Hematopoietic multipotent progenitor cell treated with erythropoietin and hydrocortisone succinate and interleukin-3 and kit ligand, for 6 days (in vitro differentiated cells): Measurements from ENCODE around the gene ZNF189.

Experiments
- DNase-seq: peaks from one replicate; pipeline ENCODE4 v3.0.0-alpha.2; 2015

ZNF189 gene

DNA sequence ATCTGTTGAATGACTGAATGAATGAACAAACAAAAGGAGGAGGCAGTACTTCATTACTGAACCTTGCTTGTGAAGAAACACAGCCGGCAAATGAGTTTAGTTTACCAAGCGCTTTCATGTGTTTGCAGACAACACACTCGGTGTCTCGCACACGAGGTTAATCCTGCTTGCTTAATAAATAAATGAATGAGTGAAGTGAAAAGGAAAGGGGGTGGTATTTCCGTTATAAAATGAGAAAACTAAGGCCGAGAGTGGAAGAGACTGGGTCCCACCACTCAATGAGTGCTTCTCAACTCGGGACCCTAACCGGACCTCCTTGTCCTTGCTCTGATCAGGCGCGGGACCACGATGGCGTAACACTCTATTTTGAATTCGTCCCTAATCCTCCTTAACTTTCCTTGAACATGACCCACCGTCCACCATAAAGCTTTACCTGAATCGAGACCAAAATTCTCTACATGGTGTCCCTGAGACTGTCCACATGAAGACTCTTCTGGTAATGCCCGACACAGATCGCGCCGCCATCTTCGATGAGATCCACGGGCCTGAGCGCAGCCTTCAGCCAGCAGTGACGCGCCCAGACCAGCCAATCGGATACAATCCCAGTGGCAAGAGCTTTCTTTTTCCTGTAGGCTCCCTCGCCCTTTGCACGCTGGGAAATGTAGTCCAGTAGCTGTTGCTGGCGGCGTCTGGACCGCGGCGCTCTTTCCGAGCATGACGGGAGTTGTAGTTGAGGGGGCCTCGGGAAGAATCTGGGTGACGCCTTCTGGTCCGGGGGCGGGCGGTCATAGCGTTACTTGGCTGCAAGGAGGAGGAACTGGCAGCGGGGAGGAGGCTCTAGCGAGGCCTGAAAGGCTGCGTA, at the start of gene ZNF189, which contains the start of gene MRPL50:
TSS of gene ZNF189 (plus strand) at position 784 of the 862 bp plus-strand sequence. CDS start 306 bp downstream, outside the sequence.
TSS of gene MRPL50 (minus strand) at position 551 of the 862 bp plus-strand sequence. CDS start at position 525, 26 bp downstream.
- peak; percentile 99 for DNase-seq

DNA sequence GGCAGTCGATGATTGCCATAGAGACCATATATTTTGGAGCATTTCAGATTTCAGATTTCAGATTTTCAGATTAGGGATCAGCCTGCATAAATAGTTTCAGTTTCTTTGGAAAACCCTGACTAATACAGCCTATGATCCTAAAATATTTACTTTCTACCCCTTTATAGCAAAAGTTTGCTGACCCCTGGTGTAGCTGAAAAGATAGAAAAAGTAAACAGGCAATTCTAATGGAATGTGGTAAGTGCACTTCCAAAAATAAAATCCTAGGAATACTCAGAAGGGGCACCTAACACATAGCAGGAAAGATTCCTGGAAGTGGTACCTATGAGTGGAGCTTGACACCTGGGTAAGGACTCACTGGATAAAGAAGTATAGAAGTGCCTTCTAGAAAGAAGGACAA, 48.4 kb upstream of the ZNF189 start:
- DNase-seq = no peak

DNA sequence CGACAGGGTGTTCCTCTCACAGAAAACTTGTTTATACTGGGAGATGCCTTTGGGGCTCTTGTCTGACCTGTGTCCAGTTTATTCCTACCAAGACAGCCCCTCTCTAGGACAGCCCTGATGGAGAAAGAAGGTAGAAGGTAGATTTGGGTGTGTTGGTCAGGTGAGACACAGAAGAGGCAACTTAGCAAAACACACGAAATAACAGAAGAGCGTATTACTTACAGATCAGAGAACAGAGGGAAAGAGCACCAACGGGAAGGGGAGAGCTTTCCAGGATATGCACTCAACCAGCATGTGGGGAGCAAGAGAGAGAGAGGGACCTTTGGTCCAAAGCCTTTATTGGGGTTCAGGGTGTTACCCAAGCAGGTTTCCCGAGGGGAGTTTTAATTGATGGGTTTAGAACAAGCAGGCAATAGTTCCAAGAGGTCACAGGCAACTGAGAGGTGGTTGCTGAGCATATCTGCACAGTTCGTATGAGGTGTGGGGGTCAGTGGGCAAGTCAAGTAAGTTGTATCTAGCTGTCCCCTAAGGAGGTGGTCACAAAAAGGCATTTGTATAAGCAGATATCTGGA, 45.7 kb upstream of the ZNF189 start:
- DNase-seq = no peak

DNA sequence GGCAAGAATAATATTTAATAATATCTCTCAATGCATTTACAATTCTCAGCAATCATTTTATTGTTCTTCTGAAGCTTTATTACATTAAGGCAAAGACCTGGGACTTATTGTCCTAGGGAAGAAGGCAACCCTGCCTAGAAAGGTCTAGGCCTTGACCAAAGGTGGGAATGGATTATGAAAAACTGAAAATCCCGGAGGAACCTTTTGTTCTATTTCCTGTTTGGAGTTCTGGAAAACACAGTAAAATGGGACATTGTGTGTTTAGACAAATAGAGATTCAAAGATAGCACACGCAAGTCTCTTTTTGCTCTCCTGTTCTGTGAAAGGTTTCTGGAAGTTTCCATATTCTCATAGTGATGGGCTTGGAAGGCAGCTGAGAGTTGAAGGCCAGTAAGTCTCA, 45.0 kb upstream of the ZNF189 start:
- no peak for DNase-seq

DNA sequence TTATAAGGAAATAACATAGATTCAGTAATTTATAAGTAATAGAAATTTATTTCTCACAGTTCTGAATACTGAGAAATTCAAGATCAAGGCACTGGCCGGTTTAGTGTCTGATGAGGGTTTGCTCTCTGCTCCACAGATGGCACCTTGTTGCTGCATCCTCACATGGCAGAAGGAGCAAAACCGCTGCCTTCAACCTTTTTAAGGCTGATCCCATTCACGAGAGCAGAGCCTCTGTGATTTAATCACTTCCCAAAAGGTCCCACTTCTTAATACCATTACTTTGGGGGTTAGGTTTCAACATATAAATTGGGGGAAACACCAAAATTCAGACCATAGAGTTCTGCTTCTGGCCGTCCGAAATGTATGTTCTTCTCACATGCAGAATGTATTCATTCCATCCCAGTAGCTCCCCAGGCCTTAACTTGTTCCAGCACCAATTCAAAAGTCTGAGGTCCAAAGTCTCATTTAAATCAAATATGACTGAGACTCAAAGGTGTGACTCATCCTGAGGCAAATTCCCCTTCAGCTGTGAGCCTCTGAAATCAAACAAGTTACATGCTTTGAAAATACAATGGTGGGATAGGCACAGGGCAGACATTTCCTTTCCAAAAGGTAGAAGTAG, 44.4 kb upstream of the ZNF189 start:
- DNase-seq = no peak

DNA sequence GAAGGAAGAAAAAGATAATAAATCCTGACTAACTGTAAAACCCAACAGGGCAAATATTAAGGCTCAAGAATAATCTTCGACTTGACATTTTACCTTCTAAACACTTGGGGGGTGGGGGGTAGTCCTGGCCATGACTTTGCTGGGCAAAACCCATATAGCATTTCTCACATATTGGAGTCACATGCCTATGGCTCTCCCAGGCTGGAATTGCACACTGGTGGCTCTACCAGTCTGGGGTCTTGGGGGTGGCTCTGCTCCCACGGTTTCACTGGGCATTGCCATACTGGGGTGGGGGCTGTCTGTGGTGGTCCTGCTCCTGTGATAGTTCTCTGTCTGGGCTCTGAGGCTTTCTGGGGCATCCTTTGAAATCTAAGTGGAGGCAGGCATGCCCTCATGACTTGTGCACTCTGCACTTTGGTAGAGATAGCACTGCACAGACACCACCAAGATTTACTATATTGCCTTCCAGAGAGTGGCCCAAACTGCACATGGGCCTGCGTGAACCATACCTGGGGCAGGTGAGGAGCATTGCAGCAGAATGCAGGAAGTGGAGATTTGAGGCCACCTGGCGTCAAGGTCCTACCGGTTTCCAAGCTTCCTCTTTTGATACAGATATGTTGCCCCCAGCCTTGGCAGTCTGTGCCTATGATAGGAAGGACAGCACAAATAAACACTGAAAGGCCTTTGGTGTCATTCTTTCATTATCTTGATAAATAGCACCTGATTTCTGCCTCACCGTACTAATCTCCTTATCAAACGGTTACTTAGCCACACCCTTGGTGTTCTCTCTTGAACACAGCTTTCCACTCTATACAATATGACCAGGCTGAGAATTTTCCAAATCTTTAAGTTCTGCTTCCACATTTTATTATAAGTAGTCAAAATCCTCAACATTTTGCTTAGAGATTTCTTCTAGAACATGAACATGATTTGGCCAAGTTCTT, 43.6 kb upstream of the ZNF189 start:
- no peak for DNase-seq

DNA sequence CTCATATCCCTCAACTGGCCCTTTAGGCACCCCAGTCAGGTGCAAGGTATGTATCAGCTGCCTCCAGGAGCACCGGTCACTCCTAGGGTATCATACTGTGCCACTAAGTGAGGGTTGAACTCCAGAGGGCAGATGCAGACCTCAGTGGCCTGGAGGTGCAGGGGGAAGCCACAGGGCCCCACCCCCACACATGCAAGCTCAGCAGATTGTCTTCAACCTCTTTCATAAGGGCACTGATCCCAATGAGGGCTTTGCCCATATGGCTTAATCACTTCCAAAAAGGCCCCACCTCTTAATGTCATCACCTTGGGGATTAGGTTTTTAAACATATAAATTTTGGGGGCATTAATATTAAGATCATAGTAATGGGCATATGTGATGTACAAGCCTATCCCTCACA, 42.0 kb upstream of the ZNF189 start:
- no peak for DNase-seq

DNA sequence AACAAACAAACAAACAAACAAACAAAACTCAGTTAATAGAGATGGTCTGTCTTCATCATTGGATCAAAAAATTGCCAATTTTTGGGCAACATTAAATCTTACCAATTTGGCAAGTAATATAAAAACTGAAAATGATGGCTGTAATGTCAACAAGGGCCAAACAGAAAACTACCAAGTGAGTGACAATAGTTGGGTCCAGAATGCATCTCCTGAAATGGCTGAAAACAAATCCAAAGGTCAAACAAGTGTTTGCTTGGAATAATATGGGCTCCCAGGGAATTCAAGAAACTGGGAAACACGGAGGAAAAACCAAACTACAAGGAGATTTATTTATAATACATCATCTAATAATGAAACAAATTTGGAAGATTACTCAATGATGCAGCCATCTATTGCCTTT, 39.0 kb upstream of the ZNF189 start:
- DNase-seq = no peak

DNA sequence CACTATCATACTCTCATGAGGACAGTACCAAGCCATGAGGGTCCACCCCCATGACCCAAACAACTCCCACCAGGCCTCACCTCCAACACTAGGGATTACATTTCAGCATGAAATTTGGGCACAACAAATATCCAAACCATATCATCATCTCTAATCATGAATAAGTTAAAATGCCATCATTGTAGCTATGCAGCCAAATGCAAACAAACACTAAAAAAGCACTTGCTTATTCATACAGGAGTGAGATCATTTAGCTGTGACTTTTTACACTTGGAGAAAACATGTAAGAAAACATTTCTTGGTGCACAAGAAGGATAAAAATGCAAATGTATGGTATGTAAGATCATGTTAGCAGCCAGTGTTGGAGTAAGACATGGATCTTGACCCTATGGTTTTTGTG, 38.0 kb upstream of the ZNF189 start:
- no peak for DNase-seq

DNA sequence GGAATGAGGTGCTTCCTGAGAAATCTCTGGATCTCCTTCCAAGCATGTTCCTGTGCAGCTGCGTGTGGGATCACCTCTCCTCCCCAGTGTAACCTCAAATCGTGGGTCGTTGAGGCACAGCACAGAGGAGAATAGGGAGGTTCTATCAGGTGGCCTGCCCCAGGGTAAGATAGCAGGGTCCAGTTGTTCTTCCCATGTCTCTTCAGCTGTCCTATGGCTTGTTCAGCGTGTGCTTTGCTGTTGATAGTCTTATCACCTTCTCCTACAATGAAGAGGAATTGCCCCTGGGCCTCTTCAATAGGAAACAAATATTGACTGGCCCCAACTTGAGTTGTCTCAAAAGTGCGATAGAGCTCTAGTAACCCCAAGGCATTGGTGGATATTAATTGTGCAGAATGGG, 36.2 kb upstream of the ZNF189 start:
- no peak for DNase-seq

DNA sequence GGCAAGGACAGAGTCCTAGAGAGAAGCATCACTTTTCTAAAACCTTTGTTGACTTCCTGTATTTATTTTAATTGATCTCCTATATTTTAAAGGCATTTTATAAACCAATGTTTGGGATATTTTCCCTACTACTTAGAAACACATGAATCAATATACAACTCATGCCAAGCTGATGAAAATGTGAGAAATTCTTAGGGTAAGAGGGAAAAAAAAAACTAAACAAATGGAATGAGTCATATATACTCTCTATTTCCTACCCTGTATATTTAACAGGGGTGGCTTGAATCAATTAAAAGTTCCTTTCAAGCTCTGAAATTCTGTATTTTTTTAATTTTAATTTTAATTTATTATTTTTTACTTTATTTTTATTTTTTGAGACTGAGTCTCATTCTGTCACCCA, 33.5 kb upstream of the ZNF189 start:
- no peak for DNase-seq

DNA sequence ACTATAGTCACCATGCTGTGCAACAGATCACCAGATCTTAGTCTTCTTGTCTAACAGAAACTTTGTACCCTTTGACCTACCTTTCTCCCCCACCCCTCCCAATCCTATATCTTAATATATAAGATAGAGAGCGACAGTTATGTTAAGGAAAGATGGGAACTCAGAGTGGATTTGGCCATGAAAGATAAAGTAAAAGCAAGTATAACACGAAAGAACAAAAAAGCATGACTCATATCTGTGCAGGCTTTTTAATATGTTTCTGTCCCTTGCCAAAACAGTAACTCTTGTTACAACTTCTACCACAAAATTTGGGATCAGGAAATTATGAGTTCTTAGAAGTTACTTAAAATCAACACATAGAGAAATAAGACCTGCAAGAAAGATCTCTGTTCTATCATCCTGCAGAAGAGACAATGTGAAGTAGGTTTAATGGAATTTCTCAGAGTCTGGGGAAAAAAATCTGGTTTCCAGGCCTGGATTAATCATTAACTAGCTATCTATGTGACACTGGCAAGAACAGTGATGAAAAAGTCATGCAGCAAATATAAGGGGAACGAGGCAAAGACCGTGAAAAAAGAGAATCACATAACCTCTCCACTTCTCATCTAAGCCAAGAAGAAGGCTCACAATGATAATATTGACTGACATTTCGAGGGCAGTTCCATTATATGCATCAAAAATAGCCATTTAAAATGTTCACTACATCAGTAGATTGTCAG, 32.5 kb upstream of the ZNF189 start:
- DNase-seq = peak; percentile 29

DNA sequence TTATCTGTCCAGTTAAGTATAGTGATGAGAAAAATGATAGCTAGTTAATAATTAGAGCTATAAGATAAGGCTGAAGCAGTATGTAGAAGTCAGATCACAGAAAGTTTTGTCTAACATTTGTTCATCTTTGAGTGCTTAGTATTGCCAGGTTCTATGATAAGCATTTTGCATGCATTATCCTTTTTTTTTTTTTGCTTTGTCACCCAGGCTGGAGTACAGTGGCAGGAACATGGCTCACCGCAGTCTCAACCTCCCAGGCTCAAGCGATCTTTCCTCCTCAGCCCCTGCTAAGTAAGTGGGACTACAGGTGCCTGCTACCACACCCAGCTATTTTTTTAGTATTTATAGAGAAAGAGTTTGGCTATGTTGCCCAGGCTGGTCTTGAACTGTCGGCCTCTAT, 31.3 kb upstream of the ZNF189 start:
- no peak for DNase-seq

DNA sequence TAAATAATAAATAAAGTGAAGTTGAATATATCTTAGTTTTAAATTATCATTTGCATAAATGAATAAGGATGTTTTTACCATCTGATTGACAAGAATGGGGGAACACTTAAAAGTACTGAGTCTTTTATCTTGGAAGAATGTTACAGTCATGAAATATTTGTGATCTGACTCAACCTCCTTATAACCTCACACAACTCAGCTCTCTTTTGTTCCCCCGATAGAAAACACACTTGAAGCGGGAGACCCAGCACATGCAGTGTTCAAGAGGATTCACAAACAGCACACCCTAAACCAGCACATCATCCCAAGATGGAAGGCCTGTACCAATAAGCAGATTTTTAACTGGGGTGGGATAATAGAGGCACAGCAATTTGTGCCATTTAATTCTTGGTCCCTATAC, 29.4 kb upstream of the ZNF189 start:
- DNase-seq = no peak

DNA sequence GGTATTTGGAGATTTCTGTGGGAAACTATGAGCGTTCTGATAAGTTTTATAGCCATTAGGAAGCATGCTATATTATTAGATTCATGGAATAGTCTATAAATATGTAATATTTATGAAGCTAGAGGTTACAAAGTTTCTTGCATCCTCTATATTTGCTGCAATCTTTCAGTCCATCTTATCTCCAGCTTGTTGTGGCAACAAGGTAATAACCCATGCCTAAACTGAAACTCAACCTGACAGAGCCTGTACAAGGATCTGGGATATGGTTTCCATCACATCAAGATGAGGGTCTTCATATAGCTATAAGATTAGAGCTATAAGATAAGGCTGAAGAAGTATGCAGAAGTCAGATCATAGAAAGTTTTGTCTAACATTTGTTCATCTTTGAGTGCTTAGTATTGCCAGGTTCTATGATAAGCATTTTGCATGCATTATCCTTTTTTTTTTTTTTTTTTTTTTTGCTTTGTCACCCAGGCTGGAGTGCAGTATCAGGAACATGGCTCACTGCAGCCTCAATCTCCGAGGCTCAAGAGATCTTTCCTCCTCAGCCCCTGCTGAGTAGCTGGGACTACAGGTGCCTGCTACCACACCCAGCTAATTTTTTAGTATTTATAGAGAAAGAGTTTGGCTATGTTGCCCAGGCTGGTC, 28.6 kb upstream of the ZNF189 start:
- no peak for DNase-seq

DNA sequence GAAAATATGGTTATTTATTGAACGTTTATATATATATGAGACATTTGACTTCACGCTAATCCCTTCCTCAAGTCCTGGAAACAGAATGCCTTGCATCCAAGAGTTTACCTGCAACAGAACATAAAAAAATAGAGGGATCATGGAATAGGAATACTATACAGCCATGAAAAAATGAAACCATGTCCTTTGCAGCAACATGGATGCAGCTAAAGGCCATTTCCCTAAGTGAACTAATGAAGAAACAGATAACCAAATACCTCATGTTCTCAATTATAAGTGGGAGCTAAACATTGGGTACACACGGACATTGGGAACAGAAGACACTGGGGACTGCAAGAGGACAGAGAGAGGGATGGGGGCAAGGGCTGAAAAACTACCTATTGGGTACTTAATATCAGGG, 26.8 kb upstream of the ZNF189 start:
- no peak for DNase-seq

DNA sequence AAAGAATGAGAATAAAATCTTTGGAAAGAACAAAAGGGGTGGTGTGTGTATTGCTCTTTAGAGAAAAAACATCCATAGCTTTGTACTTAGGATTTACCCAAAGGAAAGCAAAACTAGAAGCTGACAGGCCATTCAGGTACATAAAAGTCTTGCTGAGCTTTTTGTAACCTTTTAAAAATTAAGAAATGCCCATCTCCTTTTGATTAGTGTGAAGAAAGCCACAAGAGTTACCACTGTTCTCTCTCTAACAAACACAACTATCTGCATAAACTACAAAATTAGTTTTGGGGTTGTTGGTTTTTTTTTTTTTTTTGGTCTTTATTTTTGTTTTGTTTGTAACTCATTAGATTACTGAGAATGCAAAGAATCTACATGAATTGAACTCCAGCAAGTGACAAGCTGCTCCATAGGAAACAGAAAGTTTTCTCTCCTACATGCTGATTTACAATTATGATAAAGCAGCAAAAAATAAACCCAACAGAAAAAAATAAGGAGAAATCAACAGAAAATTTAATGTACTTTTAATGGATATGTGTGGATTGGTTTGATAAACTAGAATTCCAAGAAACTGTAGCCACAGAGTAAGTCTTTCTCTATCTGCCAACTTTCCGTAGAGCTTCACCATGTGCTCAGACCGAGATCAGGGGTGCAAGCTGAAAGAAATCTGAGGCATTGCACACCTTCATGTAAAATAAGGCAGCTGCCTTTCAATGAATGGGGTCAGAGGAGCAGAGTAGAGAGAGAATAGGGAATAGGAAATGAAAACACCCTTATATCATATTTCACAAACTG, 26.1 kb upstream of the ZNF189 start:
- peak; percentile 18 for DNase-seq

DNA sequence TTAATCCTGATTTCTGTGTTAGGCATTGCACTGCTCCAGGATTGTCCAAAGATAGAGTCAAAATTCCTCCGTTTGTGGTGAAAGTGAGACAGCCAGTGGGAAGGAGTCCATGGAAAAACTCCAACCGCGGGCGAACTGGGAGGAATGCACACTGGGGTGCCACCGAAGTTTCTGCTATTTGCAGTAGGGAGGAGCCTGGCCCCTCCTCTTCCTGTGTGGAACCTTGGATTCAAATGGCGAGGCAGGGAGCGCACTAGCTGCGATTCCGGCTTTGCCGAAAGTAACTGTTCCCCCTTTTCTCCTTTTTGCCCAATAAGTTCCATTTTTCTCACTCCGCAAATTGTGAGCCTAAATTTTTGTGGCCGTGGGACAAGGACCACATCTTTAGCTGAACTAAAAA, 23.1 kb upstream of the ZNF189 start:
- DNase-seq = no peak

DNA sequence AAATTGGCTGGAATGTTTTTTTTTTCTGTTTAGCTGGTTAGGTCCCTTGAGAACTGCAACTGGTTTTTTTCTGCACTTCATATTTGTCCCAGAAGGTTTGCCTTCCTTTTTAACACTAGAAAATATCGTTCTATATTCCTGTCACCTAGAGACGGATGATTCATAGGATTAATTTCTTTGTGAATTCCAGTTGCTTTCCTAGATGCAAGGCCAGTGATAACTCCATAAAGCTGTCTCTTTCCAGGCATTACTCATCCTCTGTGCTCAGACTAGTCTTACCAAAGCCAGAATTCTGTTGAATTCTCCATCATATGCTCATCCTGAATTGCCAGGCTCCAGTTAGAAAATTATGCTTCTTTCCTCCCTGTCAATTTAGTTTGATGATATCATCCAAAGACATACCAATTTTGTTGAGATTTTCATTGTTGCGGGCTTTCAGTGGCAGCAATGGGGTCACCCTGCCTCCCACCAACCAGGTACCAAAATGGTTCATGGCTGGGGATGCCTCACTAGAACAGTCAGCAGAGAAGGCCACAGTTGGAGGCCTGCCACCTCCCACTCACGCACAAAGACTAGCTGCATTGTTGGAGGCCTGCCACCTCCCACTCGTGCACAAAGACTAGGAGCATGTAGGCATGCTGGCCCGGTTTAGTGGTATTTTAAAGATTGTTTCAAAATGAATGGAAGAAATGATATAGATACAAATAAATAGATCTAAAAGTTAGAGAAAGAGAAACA, 22.4 kb upstream of the ZNF189 start:
- no peak for DNase-seq

DNA sequence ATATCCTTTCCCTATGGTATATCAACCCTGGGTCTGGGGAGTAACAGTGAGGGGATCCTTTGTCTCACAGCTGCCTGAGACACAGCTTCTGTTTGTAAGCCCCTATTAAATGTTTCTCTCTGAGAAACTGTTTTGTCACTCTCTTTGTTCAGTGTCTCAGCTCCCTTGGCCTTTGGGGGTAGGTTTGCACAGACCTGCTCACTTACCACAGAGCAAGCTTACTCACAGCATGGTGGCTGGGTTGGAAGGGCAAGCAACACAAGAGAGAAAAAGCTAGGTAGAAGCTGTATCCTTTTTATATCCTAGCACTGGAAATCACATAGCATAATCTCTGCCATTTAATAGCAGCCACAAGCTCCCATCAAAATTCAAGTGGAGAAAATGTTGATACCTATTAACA, 18.4 kb upstream of the ZNF189 start:
- DNase-seq = no peak
